Heart left ventricle (tissue), 16 donors: ENCODE results near the gene R3HDM2. TPM values are rescaled to one million over a fixed set of nuclear protein-coding genes. Genes with fewer than 3 reads are reported as not detected.

Source experiments
- ATAC-seq, 4 donors: fragments of 200-7000 bp; cut with Tn5 transposase; one replicate each; pipeline ENCODE4 v1.9.1; 2020 to 2022; ENCODE audit warnings: moderate library complexity in 4 of 4, mild to moderate bottlenecking in 3 of 4, moderate number of reproducible peaks in 1 of 4
- DNase-seq, 5 donors: peaks; one replicate each; pipeline ENCODE4 v3.0.0-alpha.2; 2020
- H3K27ac ChIP-seq, 12 donors: fragments of 200-600 bp; sonication (generic) in 4 of 12; one replicate each; pipeline versions ENCODE4 v1.5.0 to v1.8.0; 2016 to 2022; ENCODE audit warnings: mild to moderate bottlenecking in 2 of 12
- H3K27me3 ChIP-seq, 9 donors: fragments of 200-600 bp; sonication (generic) in 2 of 9; one replicate each; pipeline versions ENCODE4 v1.5.1 to v1.8.0; 2016 to 2022; ENCODE audit warnings: mild to moderate bottlenecking in 3 of 9
- H3K36me3 ChIP-seq, 9 donors: fragments of 200-600 bp; sonication (generic) in 2 of 9; one replicate each; pipeline versions ENCODE4 v1.5.0 to v1.8.0; 2018 to 2022; ENCODE audit warnings: mild to moderate bottlenecking in 2 of 9
- H3K4me1 ChIP-seq, 12 donors: fragments of 200-600 bp; sonication (generic) in 4 of 12; one replicate each; pipeline versions ENCODE4 v1.5.0 to v1.8.0; 2016 to 2022; ENCODE audit warnings: mild to moderate bottlenecking in 3 of 12
- H3K4me3 ChIP-seq, 12 donors: fragments of 200-600 bp; sonication (generic) in 4 of 12; one replicate each; pipeline versions ENCODE4 v1.5.0 to v1.8.0; 2017 to 2022; ENCODE audit warnings: mild to moderate bottlenecking in 9 of 12, moderate library complexity in 4 of 12
- H3K9me3 ChIP-seq, 12 donors: fragments of 200-600 bp; sonication (generic) in 4 of 12; one replicate each; pipeline versions ENCODE4 v1.5.0 to v1.8.0; 2016 to 2022; ENCODE audit warnings: mild to moderate bottlenecking in 1 of 12
- CTCF ChIP-seq, 12 donors: fragments of 200-600 bp; sonication (generic) in 4 of 12; IDR thresholded peaks; one replicate each; pipeline versions ENCODE4 v1.5.0 to v1.8.0; 2018 to 2022; ENCODE audit warnings: antibody characterized with exemption in 12 of 12, mild to moderate bottlenecking in 5 of 12
- POLR2A ChIP-seq, 2 donors: fragments of 450-650 bp; IDR thresholded peaks; one replicate each; pipeline ENCODE4 v1.6.1; 2017; ENCODE audit warnings: antibody characterized with exemption in 2 of 2, mild to moderate bottlenecking in 2 of 2, moderate library complexity in 2 of 2
- WGBS, 4 donors: extraction: QIAGEN DNeasy Blood & Tissue Kit in 2 of 4; methylation state at CpG; one replicate each; pipeline versions ENCODE4 v1.1.5 to v1.1.7; 2013 to 2018; 5-methylcytosine and 5-hydroxymethylcytosine counted together
- intact Hi-C, 10 donors: fragments of 100-400 bp; cut with DNase I; formaldehyde crosslinking; loops; one replicate each; pipeline versions ENCODE4 v1.11.1 to v1.14.2; 2022
- polyA plus RNA-seq, 2 donors: library from polyadenylated mRNA; stranded (reverse); fragments of 200-250 nt; gene quantifications; one replicate each; pipeline ENCODE4 v1.2.3, GENCODE V29; 2013
- total RNA-seq, 9 donors: library from RNA; depleted of rRNA in 2 of 9; stranded (reverse); fragments of >200 nt in 2 of 9; fragmentation: NEBNext Ultra II Directional in 3 of 9; extraction: Animal tissue kit (Norgen Biotek cat#: 25700) in 3 of 9; gene quantifications; one replicate each; pipeline versions ENCODE4 v1.1.0 to v1.2.4, GENCODE V29; 2016 to 2023
- donor health status: ischemic (EF 13 %, LVEDD 7.1; RV severe dilation, severe dysfunction).
- donor health status: healthy with polysubstance abuse.
- donor health status: DM: no; HTN: yes; CAD: no.
- donor health status: DM: no; HTN: no; CAD: no.
- donor health status: ischemic (EF 25% LVEDD 6.9; RV normal size, moderate dysfunction).
- donor health status: ischemic (EF 25% LVEDD 5.7; RV mildly dilated, moderate dysfunction).
- donor health status: healthy.
- donor health status: DM: yes; HTN: yes; CAD: no.
- donor health status: ischemic (EF 35%, LVEDD 5.7; RV mildly dilated, moderate dysfunction).
- donor health status: nonischemic (EF 11% LVEDD 7.7; RV severe dilation, severe dysfunction).
- donor health status: DM: yes; HTN: yes; CAD: no.
- donor health status: PGD.
- donor health status: ischemic (EF 29% LVEDD 5.4; RV normal size, mild dysfunction).
- donor health status: nonischemic (EF 23%, LVEDD 6.1; RV moderate dilation, normal function).

Gene R3HDM2
- total and polyA plus RNA-seq, 11 donors, result 12.7 to 102 (median 59.8) TPM

- H3K9me3 ChIP-seq, result no peaks in the 10 kb centered on the region
- WGBS, 4 donors, result 4 to 8% (median 4%) methylated on average over 15 to 18 of the region's 18 CpGs
- peak overlapping the region in 11 of 12 donors; percentile 19 to 57 (median 45) for H3K4me3 ChIP-seq
- peaks cover 5 to 67% (median 50%) of the 10 kb centered on the region in 12 donors for H3K4me1 ChIP-seq
- no peaks in the 10 kb centered on the region for H3K36me3 ChIP-seq
- DNase-seq, result peak; percentile 55 to 79 (median 70)
- no peak overlapping the region for H3K27ac ChIP-seq
- TF ChIP-seq POLR2A (IDR thresholded peaks at IDR 0.05), result no peak
- TF ChIP-seq CTCF (IDR thresholded peaks at IDR 0.05), result no peak
- peak in 2 of 4 donors; percentile 1 to 20 for ATAC-seq
- intact Hi-C loops, result no loop called here
- peaks cover 4 to 61% (median 36%) of the 10 kb centered on the region in 9 donors for H3K27me3 ChIP-seq
Observed at GRCh38 chr12:57242329-57242690, 188.5 kb downstream of the R3HDM2 start.

GRCh38 chr12:57241402-57242310 lies 189.2 kb downstream of the R3HDM2 start:
- intact Hi-C loops, result no loop called here
- H3K4me1 ChIP-seq, result peaks cover 5 to 73% (median 50%) of the 10 kb centered on the region in 12 donors
- 18 to 44% (median 36%) methylated on average over 48 of the region's 48 CpGs for WGBS, 4 donors
- H3K36me3 ChIP-seq, result no peaks in the 10 kb centered on the region
- no peak for TF ChIP-seq POLR2A (IDR thresholded peaks at IDR 0.05)
- no peak for TF ChIP-seq CTCF (IDR thresholded peaks at IDR 0.05)
- no peak overlapping the region for H3K27ac ChIP-seq
- H3K4me3 ChIP-seq, result peak overlapping the region in 1 of 12 donors; percentile 40
- DNase-seq (no peak), ATAC-seq (no peak)
- no peaks in the 10 kb centered on the region for H3K9me3 ChIP-seq
- H3K27me3 ChIP-seq, result peaks cover 4 to 68% (median 36%) of the 10 kb centered on the region in 9 donors

- DNase-seq, result peak in 1 of 5 donors; percentile 61
- Histone ChIP-seq H3K27me3 (peaks cover 4 to 74% (median 36%) of the 10 kb centered on the region in 9 donors), H3K9me3 (no peaks in the 10 kb centered on the region), H3K36me3 (no peaks in the 10 kb centered on the region), H3K27ac (no peak overlapping the region), H3K4me1 (peaks cover 5 to 80% (median 50%) of the 10 kb centered on the region in 12 donors), H3K4me3 (peak overlapping the region in 9 of 12 donors; percentile 44 to 66 (median 57))
- WGBS, 4 donors, result 27 to 50% (median 28%) methylated on average over 18 to 19 of the region's 19 CpGs; no CpG with 5 or more reads in 1 of the 4 donors
- ATAC-seq, result no peak
- intact Hi-C loops, result no loop called here
- TF ChIP-seq POLR2A (IDR thresholded peaks at IDR 0.05), result no peak
- no peak for TF ChIP-seq CTCF (IDR thresholded peaks at IDR 0.05)
Observed at GRCh38 chr12:57240926-57241401, 189.9 kb downstream of the R3HDM2 start.
